Gastrocnemius medialis (tissue), 4 donors: Measurements from ENCODE around the gene CCDC9B.

ENCODE experiments used
- POLR2A ChIP-seq, 2 donors: fragments of 450-650 bp; IDR thresholded peaks; one replicate each; pipeline ENCODE4 v1.6.1; 2017; ENCODE audit warnings: antibody characterized with exemption in 2 of 2, mild to moderate bottlenecking in 2 of 2, moderate library complexity in 2 of 2
- TF ChIP-seq, protein P1 (sequence below), 5 experiments: fragments of 450-650 bp in 3 of 5; fragments of 200-600 bp in 2 of 5; sonication (generic) in 2 of 5; IDR thresholded peaks in 4 of 5; conservative IDR thresholded peaks in 1 of 5; 1 replicate in 4 of 5; 2 replicates in 1 of 5; pipeline ENCODE4 v1.5.1; 2016 to 2019; ENCODE audit warnings: antibody characterized with exemption in 5 of 5, mild to moderate bottlenecking in 3 of 5, moderate library complexity in 3 of 5

DNA sequence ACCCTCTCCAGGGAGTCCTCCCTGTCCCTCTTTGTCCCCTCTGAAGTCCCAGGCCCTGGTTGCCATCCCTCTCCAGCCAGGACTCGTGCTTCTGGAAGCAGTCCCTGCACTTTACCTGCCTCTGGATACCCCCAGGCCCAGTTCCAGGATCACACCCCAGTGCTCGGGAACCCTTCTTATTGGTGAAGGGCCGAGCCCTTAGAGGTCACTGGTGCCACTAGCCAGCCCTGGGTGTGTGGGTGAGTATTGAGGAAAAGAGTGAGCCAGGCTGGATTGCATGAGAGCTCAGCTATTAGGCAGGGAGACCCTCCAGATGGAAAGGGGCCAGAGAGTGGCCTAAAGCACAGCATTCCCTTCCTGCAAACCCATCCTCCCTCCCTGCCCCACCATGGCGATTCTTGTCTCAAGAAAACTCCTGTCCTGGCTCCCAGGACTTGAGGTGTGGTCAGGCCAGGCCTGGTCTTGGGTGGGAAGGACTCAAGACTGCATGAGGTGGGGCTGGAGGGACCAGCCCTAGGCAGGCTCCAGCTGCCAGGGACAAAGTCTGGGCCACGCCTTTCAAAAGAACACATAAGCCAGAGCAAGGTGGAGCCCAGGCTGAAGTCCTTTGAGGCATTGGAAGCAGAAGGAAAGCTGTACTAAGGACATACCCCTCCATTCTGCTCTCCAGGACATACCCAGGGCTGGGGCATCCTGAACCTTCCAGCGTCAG, 5.3 kb upstream of the CCDC9B start:
- TF ChIP-seq, protein P1, sequence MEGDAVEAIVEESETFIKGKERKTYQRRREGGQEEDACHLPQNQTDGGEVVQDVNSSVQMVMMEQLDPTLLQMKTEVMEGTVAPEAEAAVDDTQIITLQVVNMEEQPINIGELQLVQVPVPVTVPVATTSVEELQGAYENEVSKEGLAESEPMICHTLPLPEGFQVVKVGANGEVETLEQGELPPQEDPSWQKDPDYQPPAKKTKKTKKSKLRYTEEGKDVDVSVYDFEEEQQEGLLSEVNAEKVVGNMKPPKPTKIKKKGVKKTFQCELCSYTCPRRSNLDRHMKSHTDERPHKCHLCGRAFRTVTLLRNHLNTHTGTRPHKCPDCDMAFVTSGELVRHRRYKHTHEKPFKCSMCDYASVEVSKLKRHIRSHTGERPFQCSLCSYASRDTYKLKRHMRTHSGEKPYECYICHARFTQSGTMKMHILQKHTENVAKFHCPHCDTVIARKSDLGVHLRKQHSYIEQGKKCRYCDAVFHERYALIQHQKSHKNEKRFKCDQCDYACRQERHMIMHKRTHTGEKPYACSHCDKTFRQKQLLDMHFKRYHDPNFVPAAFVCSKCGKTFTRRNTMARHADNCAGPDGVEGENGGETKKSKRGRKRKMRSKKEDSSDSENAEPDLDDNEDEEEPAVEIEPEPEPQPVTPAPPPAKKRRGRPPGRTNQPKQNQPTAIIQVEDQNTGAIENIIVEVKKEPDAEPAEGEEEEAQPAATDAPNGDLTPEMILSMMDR (IDR thresholded peaks at IDR 0.05 in 4 of 5, conservative IDR thresholded peaks at IDR 0.05 in 1 of 5), result no peak
- TF ChIP-seq POLR2A (IDR thresholded peaks at IDR 0.05), result no peak
